Measurements from ENCODE around the gene PXDN.
"Not testable (repeated sequence)": the region's sequence is repeated elsewhere in the genome, so short reads cannot be mapped to it uniquely, and the experiment has no call there.

The PXDN gene

GRCh38 chr2:1631292-1632001 lies 112.9 kb downstream of the PXDN start:
- Histone ChIP-seq H3K36me3 (ENCODE audit: insufficient read depth, low read length) (peaks cover 69% of the 10 kb centered on the region), H3K27me3 (ENCODE audit: control insufficient read depth, insufficient read depth, low read length) (no peaks in the 10 kb centered on the region), H3K9me3 (replicated peaks; ENCODE audit: low read length) (no peaks in the 10 kb centered on the region), H3K9ac (ENCODE audit: low read depth, low read length) (peak overlapping the region; percentile 17), H3K4me1 (ENCODE audit: control insufficient read depth, insufficient read depth, low read length) (peaks cover 37% of the 10 kb centered on the region), H3K4me3 (ENCODE audit: low read length) (no peak overlapping the region), H3K4me2 (ENCODE audit: low read length) (peak overlapping the region; percentile 8)

- Histone ChIP-seq H3K4me3 (ENCODE audit: low read length) (no peak overlapping the region), H3K36me3 (ENCODE audit: insufficient read depth, low read length) (peaks cover 44% of the 10 kb centered on the region), H3K9ac (ENCODE audit: low read depth, low read length) (no peak overlapping the region), H3K9me3 (replicated peaks; ENCODE audit: low read length) (no peaks in the 10 kb centered on the region), H3K27me3 (ENCODE audit: control insufficient read depth, insufficient read depth, low read length) (no peaks in the 10 kb centered on the region), H3K4me2 (ENCODE audit: low read length) (no peak overlapping the region), H3K4me1 (ENCODE audit: control insufficient read depth, insufficient read depth, low read length) (peaks cover 52% of the 10 kb centered on the region)
Measured at GRCh38 chr2:1628893-1629292, 115.4 kb downstream of the PXDN start.

DNA sequence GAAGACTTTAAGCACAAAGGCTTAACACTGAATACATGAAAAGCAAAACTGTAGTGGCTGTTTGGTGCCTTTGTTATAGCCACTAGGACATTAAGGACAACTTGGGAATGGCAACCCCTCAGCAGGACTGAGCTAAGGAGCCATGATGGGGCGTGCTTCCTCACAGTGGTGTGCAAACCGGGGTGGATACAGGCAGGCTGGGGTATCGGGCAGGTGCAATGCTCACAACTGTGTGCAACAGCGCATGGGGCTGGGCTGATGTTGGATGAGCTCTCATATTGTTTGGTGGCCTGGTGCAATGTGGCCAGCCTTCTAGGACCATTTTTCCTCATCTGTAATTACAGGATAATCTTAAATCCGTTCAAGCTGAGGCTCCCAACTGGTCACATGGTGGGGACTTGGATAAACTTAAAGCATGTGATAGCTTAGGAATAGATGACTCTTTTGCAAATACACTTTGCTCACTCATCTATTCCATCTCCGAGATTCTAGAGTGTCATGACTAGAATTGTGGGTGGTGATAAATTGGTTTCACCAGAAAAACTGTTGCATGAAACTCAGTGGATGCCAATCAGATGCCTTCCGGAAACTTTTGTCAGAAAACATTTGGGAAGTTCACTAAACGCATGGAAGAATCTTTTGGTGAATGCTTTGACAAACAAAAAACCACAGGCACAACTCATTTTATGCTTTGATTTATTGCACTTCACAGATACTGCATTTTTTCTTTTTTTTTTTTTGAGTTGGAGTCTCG lies 116.5 kb downstream of the PXDN start:
- peaks cover 46% of the 10 kb centered on the region for H3K4me1 ChIP-seq (ENCODE audit: control insufficient read depth, insufficient read depth, low read length)
- H3K9me3 ChIP-seq (replicated peaks; ENCODE audit: low read length) = no peaks in the 10 kb centered on the region
- no peak overlapping the region for H3K9ac ChIP-seq (ENCODE audit: low read depth, low read length)
- peaks cover 33% of the 10 kb centered on the region for H3K36me3 ChIP-seq (ENCODE audit: insufficient read depth, low read length)
- H3K4me3 ChIP-seq (ENCODE audit: low read length) = no peak overlapping the region
- no peak overlapping the region for H3K4me2 ChIP-seq (ENCODE audit: low read length)
- H3K27me3 ChIP-seq (ENCODE audit: control insufficient read depth, insufficient read depth, low read length) = no peaks in the 10 kb centered on the region

DNA sequence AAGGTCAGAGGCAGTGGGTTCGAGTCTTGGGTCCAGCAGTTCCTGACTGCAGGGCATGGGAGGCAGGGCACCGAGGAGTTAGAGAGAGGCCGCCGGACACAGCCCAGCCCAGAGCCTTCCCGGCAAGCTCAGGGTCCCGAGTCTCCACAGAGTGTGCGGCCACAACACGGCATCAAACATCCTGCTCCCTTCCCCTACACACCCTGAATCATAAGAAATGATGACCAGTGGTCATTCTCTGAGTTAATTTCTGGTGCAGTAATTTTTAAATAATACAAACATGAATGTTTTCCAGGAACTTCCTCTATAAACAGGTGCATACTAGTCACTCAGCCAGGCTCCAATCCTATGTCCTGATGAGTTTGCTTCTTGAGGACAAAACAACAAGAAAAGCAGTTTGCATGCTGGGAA lies 118.0 kb downstream of the PXDN start:
- peaks cover 21% of the 10 kb centered on the region for H3K36me3 ChIP-seq (ENCODE audit: insufficient read depth, low read length)
- no peak overlapping the region for H3K4me3 ChIP-seq (ENCODE audit: low read length)

DNA sequence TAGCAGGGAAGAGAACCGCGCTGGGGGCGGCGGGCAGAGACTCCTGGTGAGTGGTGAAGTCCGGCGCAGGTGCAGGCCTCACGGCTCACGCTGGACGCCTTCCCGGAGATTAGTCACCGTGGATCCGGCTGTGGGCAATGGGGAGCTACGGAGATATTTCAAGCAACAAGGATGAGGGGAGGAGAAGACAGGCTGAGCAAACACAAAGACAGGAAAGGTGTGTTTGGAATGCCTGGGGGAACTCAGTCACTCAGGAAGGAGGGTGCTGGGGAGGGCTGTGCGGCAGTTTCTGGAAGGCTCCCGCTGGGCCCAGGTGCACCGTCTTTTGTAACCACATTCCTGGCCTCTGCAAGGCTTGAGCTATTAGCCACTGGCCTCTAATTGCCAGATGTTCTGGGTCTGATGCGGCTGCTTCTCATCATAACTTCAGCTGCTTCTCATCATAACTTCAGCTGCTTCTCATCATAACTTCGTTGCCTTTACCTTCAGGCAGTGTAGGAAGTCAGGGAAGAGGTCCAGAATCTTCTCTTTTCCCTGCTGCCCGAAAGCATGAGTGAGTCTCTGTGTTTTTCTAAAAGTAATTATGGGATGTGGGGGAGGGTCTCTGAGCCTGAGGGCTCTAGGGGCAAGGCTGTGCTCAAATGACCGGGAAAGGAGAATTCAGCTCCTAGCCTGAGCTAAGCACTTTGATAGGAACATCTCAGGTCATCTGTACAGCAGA lies 118.9 kb downstream of the PXDN start:
- H3K27me3 ChIP-seq (ENCODE audit: control insufficient read depth, insufficient read depth, low read length) = no peaks in the 10 kb centered on the region
- no peak overlapping the region for H3K9ac ChIP-seq (ENCODE audit: low read depth, low read length)

More for the DNA sequence above, 118.0 kb downstream of the PXDN start:
- Histone ChIP-seq H3K4me1 (ENCODE audit: control insufficient read depth, insufficient read depth, low read length) (peaks cover 30% of the 10 kb centered on the region), H3K27me3 (ENCODE audit: control insufficient read depth, insufficient read depth, low read length) (no peaks in the 10 kb centered on the region), H3K9me3 (replicated peaks; ENCODE audit: low read length) (no peaks in the 10 kb centered on the region), H3K9ac (ENCODE audit: low read depth, low read length) (no peak overlapping the region), H3K4me2 (ENCODE audit: low read length) (no peak overlapping the region)

DNA sequence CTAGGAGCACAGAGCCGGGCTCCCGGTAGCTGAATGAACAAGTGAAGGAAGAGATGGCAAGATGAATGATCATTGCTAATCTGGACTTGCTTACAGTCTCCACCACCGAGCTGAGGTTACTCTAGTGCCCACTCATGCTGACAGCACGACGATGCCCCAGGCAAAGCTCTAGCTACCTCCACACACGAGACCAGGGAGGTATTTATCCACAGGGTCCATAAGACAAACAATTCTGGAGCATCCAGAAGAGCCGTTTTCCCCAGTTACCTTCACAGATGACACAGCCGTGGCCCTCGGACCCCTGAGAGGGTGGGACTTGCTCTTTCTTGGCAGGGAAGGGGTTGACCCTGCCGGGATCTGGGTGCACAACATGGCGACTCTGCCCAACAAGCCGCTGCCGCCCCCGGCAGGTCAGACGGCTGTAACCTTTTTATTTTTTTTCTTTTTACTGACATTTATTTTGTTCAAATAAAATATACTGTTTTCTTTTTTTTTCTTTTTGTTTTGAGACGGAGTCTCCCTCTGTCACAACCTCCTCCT lies 120.3 kb downstream of the PXDN start:
- Histone ChIP-seq H3K27me3 (ENCODE audit: control insufficient read depth, insufficient read depth, low read length) (no peaks in the 10 kb centered on the region), H3K4me1 (ENCODE audit: control insufficient read depth, insufficient read depth, low read length) (peaks cover 24% of the 10 kb centered on the region), H3K9ac (ENCODE audit: low read depth, low read length) (no peak overlapping the region), H3K4me3 (ENCODE audit: low read length) (no peak overlapping the region), H3K36me3 (ENCODE audit: insufficient read depth, low read length) (no peaks in the 10 kb centered on the region), H3K4me2 (ENCODE audit: low read length) (no peak overlapping the region), H3K9me3 (replicated peaks; ENCODE audit: low read length) (no peaks in the 10 kb centered on the region)

More for the DNA sequence above, 118.9 kb downstream of the PXDN start:
- H3K9me3 ChIP-seq (replicated peaks; ENCODE audit: low read length) = no peaks in the 10 kb centered on the region
- peaks cover 13% of the 10 kb centered on the region for H3K36me3 ChIP-seq (ENCODE audit: insufficient read depth, low read length)
- no peak overlapping the region for H3K4me3 ChIP-seq (ENCODE audit: low read length)
- peak overlapping the region; percentile 17 for H3K4me2 ChIP-seq (ENCODE audit: low read length)
- peaks cover 29% of the 10 kb centered on the region for H3K4me1 ChIP-seq (ENCODE audit: control insufficient read depth, insufficient read depth, low read length)

- Histone ChIP-seq H3K4me3 (ENCODE audit: low read length) (no peak overlapping the region), H3K9me3 (replicated peaks; ENCODE audit: low read length) (no peaks in the 10 kb centered on the region), H3K4me2 (ENCODE audit: low read length) (no peak overlapping the region), H3K9ac (ENCODE audit: low read depth, low read length) (no peak overlapping the region), H3K27me3 (ENCODE audit: control insufficient read depth, insufficient read depth, low read length) (no peaks in the 10 kb centered on the region), H3K4me1 (ENCODE audit: control insufficient read depth, insufficient read depth, low read length) (peaks cover 18% of the 10 kb centered on the region), H3K36me3 (ENCODE audit: insufficient read depth, low read length) (no peaks in the 10 kb centered on the region)
Measured at GRCh38 chr2:1622521-1623200, 121.7 kb downstream of the PXDN start.

- H3K9ac ChIP-seq (ENCODE audit: low read depth, low read length); H3K4me3 ChIP-seq (ENCODE audit: low read length); H3K9me3 ChIP-seq (replicated peaks; ENCODE audit: low read length); H3K4me2 ChIP-seq (ENCODE audit: low read length); H3K27me3 ChIP-seq (ENCODE audit: control insufficient read depth, insufficient read depth, low read length); H3K36me3 ChIP-seq (ENCODE audit: insufficient read depth, low read length): not testable (repeated sequence)
- peaks cover 16% of the 10 kb centered on the region for H3K4me1 ChIP-seq (ENCODE audit: control insufficient read depth, insufficient read depth, low read length)
Measured at GRCh38 chr2:1621976-1622375, 122.3 kb downstream of the PXDN start.

- Histone ChIP-seq H3K36me3 (ENCODE audit: insufficient read depth, low read length) (no peaks in the 10 kb centered on the region), H3K4me2 (ENCODE audit: low read length) (no peak overlapping the region), H3K9ac (ENCODE audit: low read depth, low read length) (no peak overlapping the region), H3K27me3 (ENCODE audit: control insufficient read depth, insufficient read depth, low read length) (peaks cover 5% of the 10 kb centered on the region), H3K9me3 (replicated peaks; ENCODE audit: low read length) (no peaks in the 10 kb centered on the region), H3K4me3 (ENCODE audit: low read length) (no peak overlapping the region), H3K4me1 (ENCODE audit: control insufficient read depth, insufficient read depth, low read length) (peaks cover 15% of the 10 kb centered on the region)
Measured at GRCh38 chr2:1621501-1621900, 122.8 kb downstream of the PXDN start.

DNA sequence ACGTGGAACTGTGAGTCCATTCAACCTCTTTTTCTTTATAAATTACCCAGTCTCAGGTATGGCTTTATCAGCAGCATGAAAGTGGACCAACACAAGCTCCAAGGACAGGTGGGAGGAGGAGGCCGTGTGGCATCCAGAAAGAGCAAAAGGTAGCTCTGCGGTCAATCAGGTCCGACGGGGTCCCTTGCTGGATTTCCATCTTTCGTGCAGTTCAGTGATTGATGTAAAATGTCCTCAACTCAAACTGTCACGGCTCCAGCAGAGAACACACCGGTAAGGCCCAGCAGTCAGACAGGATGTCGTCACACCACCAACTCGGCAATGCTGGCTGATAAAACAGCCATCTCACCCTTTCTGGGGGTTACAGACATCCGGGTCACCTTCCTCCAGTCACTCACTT lies 123.3 kb downstream of the PXDN start:
- Histone ChIP-seq H3K4me3 (ENCODE audit: low read length) (no peak overlapping the region), H3K36me3 (ENCODE audit: insufficient read depth, low read length) (no peaks in the 10 kb centered on the region), H3K9me3 (replicated peaks; ENCODE audit: low read length) (no peaks in the 10 kb centered on the region), H3K4me1 (ENCODE audit: control insufficient read depth, insufficient read depth, low read length) (peaks cover 11% of the 10 kb centered on the region), H3K27me3 (ENCODE audit: control insufficient read depth, insufficient read depth, low read length) (peaks cover 5% of the 10 kb centered on the region), H3K9ac (ENCODE audit: low read depth, low read length) (no peak overlapping the region), H3K4me2 (ENCODE audit: low read length) (no peak overlapping the region)

DNA sequence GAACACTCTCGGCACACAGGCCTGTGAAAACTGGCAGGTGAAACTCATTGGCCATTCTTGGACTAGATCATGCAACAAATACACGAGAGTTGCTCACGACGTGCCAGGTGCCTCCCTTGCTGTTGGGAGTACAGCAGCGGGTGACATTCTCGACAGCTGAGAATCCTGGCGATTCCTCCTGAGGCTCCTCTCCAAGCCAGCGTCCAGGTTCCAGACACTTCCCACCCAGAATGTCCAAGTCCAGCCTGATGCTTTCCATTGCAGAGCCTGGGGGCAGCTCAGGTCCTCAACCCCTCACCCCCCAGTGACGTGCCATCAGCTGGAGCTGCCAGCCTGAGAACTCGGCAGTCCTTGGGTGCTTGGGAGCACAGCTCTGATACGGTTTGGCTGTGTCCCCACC lies 124.2 kb downstream of the PXDN start:
- Histone ChIP-seq H3K9ac (ENCODE audit: low read depth, low read length) (no peak overlapping the region), H3K4me3 (ENCODE audit: low read length) (no peak overlapping the region), H3K4me2 (ENCODE audit: low read length) (no peak overlapping the region), H3K9me3 (replicated peaks; ENCODE audit: low read length) (no peaks in the 10 kb centered on the region), H3K36me3 (ENCODE audit: insufficient read depth, low read length) (no peaks in the 10 kb centered on the region), H3K27me3 (ENCODE audit: control insufficient read depth, insufficient read depth, low read length) (peaks cover 5% of the 10 kb centered on the region), H3K4me1 (ENCODE audit: control insufficient read depth, insufficient read depth, low read length) (peaks cover 1% of the 10 kb centered on the region)
